Measurements from ENCODE around the gene CXCL17. TPM values are rescaled to one million over a fixed set of nuclear protein-coding genes. Genes with fewer than 3 reads are reported as not detected.

Gene CXCL17
- total RNA-seq, 6 experiments from 2014 or later: not detected

GRCh38 chr19:42469311-42470235, 26.8 kb upstream of the CXCL17 start:
- TF ChIP-seq CTCF (IDR thresholded peaks at IDR 0.05): no peak
- H3K27me3 Mint-ChIP-seq (ENCODE audit: insufficient read depth): peaks cover 17% of the 10 kb centered on the region
- no peak overlapping the region for H3K27ac Mint-ChIP-seq
- no peaks in the 10 kb centered on the region for H3K9me3 Mint-ChIP-seq
- no peaks in the 10 kb centered on the region for H3K36me3 Mint-ChIP-seq (ENCODE audit: low read depth)
- no peak for DNase-seq
- no peak overlapping the region for H3K4me3 Mint-ChIP-seq
- peaks cover 38% of the 10 kb centered on the region for H3K4me1 Mint-ChIP-seq (ENCODE audit: low read depth)

GRCh38 chr19:42468273-42468796, 25.6 kb upstream of the CXCL17 start:
- no peak for TF ChIP-seq CTCF (IDR thresholded peaks at IDR 0.05)
- Mint-ChIP-seq H3K27ac (peak overlapping the region; percentile 85), H3K9me3 (no peaks in the 10 kb centered on the region), H3K36me3 (ENCODE audit: low read depth) (no peaks in the 10 kb centered on the region), H3K4me1 (ENCODE audit: low read depth) (peaks cover 38% of the 10 kb centered on the region), H3K4me3 (peak overlapping the region; percentile 28), H3K27me3 (ENCODE audit: insufficient read depth) (peaks cover 16% of the 10 kb centered on the region)
- DNase-seq: peak; percentile 80

GRCh38 chr19:42467183-42467760, 24.5 kb upstream of the CXCL17 start:
- no peak for TF ChIP-seq CTCF (IDR thresholded peaks at IDR 0.05)
- Mint-ChIP-seq H3K27ac (peak overlapping the region; percentile 13; the same call in 1 of the 2 replicates), H3K4me1 (ENCODE audit: low read depth) (peaks cover 38% of the 10 kb centered on the region), H3K27me3 (ENCODE audit: insufficient read depth) (peaks cover 15% of the 10 kb centered on the region), H3K36me3 (ENCODE audit: low read depth) (no peaks in the 10 kb centered on the region), H3K9me3 (no peaks in the 10 kb centered on the region), H3K4me3 (no peak overlapping the region)
- no peak for DNase-seq

- TF ChIP-seq CTCF (IDR thresholded peaks at IDR 0.05): no peak
- Mint-ChIP-seq H3K4me3 (no peak overlapping the region), H3K27me3 (ENCODE audit: insufficient read depth) (peaks cover 11% of the 10 kb centered on the region), H3K9me3 (no peaks in the 10 kb centered on the region), H3K4me1 (ENCODE audit: low read depth) (peaks cover 34% of the 10 kb centered on the region), H3K27ac (0 out of 2 replicates have a peak overlapping the region, but pooled peaks have one; percentile 11), H3K36me3 (ENCODE audit: low read depth) (no peaks in the 10 kb centered on the region)
- no peak for DNase-seq
Observed at GRCh38 chr19:42466521-42467182, 23.9 kb upstream of the CXCL17 start.

GRCh38 chr19:42465827-42466280, 23.1 kb upstream of the CXCL17 start:
- no peak for DNase-seq
- Mint-ChIP-seq H3K27me3 (ENCODE audit: insufficient read depth) (peaks cover 11% of the 10 kb centered on the region), H3K4me3 (no peak overlapping the region), H3K27ac (no peak overlapping the region), H3K4me1 (ENCODE audit: low read depth) (peaks cover 33% of the 10 kb centered on the region), H3K36me3 (ENCODE audit: low read depth) (no peaks in the 10 kb centered on the region), H3K9me3 (no peaks in the 10 kb centered on the region)
- TF ChIP-seq CTCF (IDR thresholded peaks at IDR 0.05): no peak

All from HFFc6 (cell line).